Posterior cingulate gyrus (tissue), 11 donors: ENCODE results near the gene MAGEH1.
"Not testable (repeated sequence)": the region's sequence is repeated elsewhere in the genome, so short reads cannot be mapped to it uniquely, and the experiment has no call there.

Experiments
- DNase-seq, 10 donors: peaks; one replicate each; pipeline versions ENCODE4 v3.0.0 to v3.0.0-alpha.2; 2020 to 2021; ENCODE audit warnings: mixed read lengths in 3 of 10
- intact Hi-C: fragments of 100-400 bp; cut with DNase I; formaldehyde crosslinking; loops from one replicate; pipeline ENCODE4 v1.15.1; 2023

MAGEH1 gene

GRCh38 chrX:55451990-55452832 is at the start of gene MAGEH1:
Gene MAGEH1 (plus strand): TSS chrX:55452127. CDS start chrX:55452375, 248 bp downstream.
- intact Hi-C loops, result no loop called here
- DNase-seq, result peak; percentile 78 to 98 (median 86)

- intact Hi-C loops, DNase-seq: not testable (repeated sequence)
These were observed 24.8 kb upstream of the MAGEH1 start for GRCh38 chrX:55427079-55427478.

- intact Hi-C loops, result not testable (repeated sequence)
- DNase-seq, result peak in 2 of 10 donors; percentile 47 to 50
These were observed 8.5 kb upstream of the MAGEH1 start for GRCh38 chrX:55443468-55443867.

- DNase-seq, result no peak
- intact Hi-C loops, result no loop called here
These were observed 1.7 kb upstream of the MAGEH1 start for GRCh38 chrX:55450259-55450658.

- DNase-seq, result no peak
- intact Hi-C loops, result no loop called here
These were observed 786 bp upstream of the MAGEH1 start for GRCh38 chrX:55451141-55451540.

- intact Hi-C loops, result no loop called here
- no peak for DNase-seq
These were observed 319 bp upstream of the MAGEH1 start for GRCh38 chrX:55451626-55451989.

GRCh38 chrX:55452833-55453124 is 852 bp downstream of the MAGEH1 start:
- intact Hi-C loops, result no loop called here
- no peak for DNase-seq

GRCh38 chrX:55455708-55456107 is 3.8 kb downstream of the MAGEH1 start:
- DNase-seq, intact Hi-C loops: not testable (repeated sequence)

GRCh38 chrX:55459426-55459825 is 7.5 kb downstream of the MAGEH1 start:
- DNase-seq, intact Hi-C loops: not testable (repeated sequence)

- DNase-seq, intact Hi-C loops: not testable (repeated sequence)
These were observed 8.0 kb downstream of the MAGEH1 start for GRCh38 chrX:55459926-55460325.

- DNase-seq, intact Hi-C loops: not testable (repeated sequence)
These were observed 12.1 kb downstream of the MAGEH1 start for GRCh38 chrX:55464050-55464449.

- DNase-seq, intact Hi-C loops: not testable (repeated sequence)
These were observed 13.2 kb downstream of the MAGEH1 start for GRCh38 chrX:55465108-55465507.

GRCh38 chrX:55465791-55466190 is 13.9 kb downstream of the MAGEH1 start:
- intact Hi-C loops, result not testable (repeated sequence)

GRCh38 chrX:55479956-55480355 is 28.0 kb downstream of the MAGEH1 start:
- intact Hi-C loops, DNase-seq: not testable (repeated sequence)

More at GRCh38 chrX:55465791-55466190, 13.9 kb downstream of the MAGEH1 start:
- not testable (repeated sequence) for DNase-seq

GRCh38 chrX:55480390-55481062 is 28.6 kb downstream of the MAGEH1 start:
- intact Hi-C loops, result no loop called here
- DNase-seq, result no peak

GRCh38 chrX:55484948-55485347 is 33.0 kb downstream of the MAGEH1 start:
- no peak for DNase-seq
- intact Hi-C loops, result no loop called here

GRCh38 chrX:55486736-55487135 is 34.8 kb downstream of the MAGEH1 start:
- DNase-seq, result peak in 7 of 10 donors; percentile 11 to 82 (median 28)
- intact Hi-C loops, result no loop called here

- DNase-seq, result peak in 3 of 10 donors; percentile 10 to 31 (median 17)
- intact Hi-C loops, result no loop called here
These were observed 35.2 kb downstream of the MAGEH1 start for GRCh38 chrX:55487143-55487542.

GRCh38 chrX:55488006-55488592 is 36.2 kb downstream of the MAGEH1 start:
- DNase-seq, result peak in 4 of 10 donors; percentile 18 to 85 (median 54)
- intact Hi-C loops, result no loop called here

GRCh38 chrX:55488593-55489313 is 36.8 kb downstream of the MAGEH1 start:
- peak; percentile 60 to 94 (median 70) for DNase-seq
- intact Hi-C loops, result no loop called here
